A549 (cell line): ENCODE measurements around the gene MSH2.

ENCODE experiments used
- ATOH8 ChIP-seq: fragments of 250-450 bp; sonication (Bioruptor Pico); IDR thresholded peaks from 2 replicates; pipeline ENCODE4 v1.5.0; 2020; ENCODE audit warnings: low read depth, mild to moderate bottlenecking, moderate library complexity
- BHLHE40 ChIP-seq: IDR thresholded peaks from 2 replicates; pipeline ENCODE4 v1.6.1; 2012; ENCODE audit warnings: low read depth, low read length, inconsistent platforms
- CTCF ChIP-seq: fragments of >200 bp; sonication (Bioruptor Twin); formaldehyde crosslinking; IDR thresholded peaks from 3 replicates; pipeline ENCODE4 v1.5.1; 2016
- EP300 ChIP-seq, 2 experiments: fragments of >200 bp; sonication (Bioruptor Twin); formaldehyde crosslinking; IDR thresholded peaks; 2 replicates in 1 of 2; 3 replicates in 1 of 2; pipeline ENCODE4 v1.6.1; 2016 to 2017
- ESRRA ChIP-seq: fragments of 150-350 bp; IDR thresholded peaks from 2 replicates; pipeline ENCODE4 v1.6.1; 2014; ENCODE audit warnings: mild to moderate bottlenecking, low read length, borderline replicate concordance
- NFE2L2 ChIP-seq: fragments of 150-350 bp; conservative IDR thresholded peaks from 2 replicates; pipeline ENCODE4 v1.6.1; 2014; ENCODE audit warnings: low read length
- POLR2A ChIP-seq: IDR thresholded peaks from 2 replicates; pipeline ENCODE4 v1.6.1; 2012; ENCODE audit warnings: mild to moderate bottlenecking, low read length
- TF ChIP-seq, protein P1 (sequence below): fragments of 450-650 bp; IDR thresholded peaks from 2 replicates; pipeline ENCODE4 v1.6.1; 2014; ENCODE audit warnings: antibody characterized with exemption

DNA sequence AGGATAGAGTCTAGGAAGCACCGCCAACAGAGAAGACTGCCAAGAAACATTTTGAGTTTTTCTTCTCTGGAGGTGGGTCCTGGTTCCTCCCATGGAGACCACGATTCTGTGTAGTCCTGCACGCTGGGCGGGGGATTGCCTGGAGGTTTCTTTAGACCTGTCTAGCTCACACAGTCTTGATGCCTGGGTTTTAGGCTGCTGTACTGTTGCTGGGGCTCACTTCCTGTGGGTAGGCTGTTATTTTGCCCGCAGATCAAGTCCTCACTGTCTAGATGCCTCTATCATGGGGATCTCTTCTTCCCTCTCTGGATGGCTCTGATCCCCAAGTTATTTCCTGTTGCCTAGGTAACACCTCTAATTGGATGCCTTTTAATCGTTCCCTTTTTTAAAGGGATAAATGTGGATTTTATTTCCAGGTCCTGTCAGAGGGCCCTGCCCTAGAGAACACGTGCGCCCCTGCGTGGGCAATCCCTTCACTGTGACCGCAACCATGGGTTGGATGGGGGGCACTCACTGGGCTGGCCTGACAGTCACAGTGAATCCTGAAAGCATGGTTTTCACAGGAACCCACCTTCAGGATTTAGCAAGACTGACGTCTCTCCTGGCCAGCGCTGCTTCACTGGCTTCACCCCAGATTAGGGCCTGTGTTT, 115.7 kb downstream of the MSH2 start:
- TF ChIP-seq ATOH8 (CRISPR knock-in tag) (no peak), BHLHE40 (no peak), NFE2L2 (no peak), CTCF (no peak), POLR2A (no peak), ESRRA (no peak), EP300 (IDR thresholded peaks at IDR 0.05) (no peak)
- TF ChIP-seq, protein P1, sequence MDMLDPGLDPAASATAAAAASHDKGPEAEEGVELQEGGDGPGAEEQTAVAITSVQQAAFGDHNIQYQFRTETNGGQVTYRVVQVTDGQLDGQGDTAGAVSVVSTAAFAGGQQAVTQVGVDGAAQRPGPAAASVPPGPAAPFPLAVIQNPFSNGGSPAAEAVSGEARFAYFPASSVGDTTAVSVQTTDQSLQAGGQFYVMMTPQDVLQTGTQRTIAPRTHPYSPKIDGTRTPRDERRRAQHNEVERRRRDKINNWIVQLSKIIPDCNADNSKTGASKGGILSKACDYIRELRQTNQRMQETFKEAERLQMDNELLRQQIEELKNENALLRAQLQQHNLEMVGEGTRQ: no peak
